HepG2 (cell line): ENCODE data around the gene PRR36. TPM values are rescaled to one million over a fixed set of nuclear protein-coding genes. Genes with fewer than 3 reads are reported as not detected.

Experiments
- ELF1 ChIP-seq: sonication (generic); formaldehyde crosslinking; IDR thresholded peaks from 2 replicates; pipeline ENCODE4 v1.4.0; 2020; ENCODE audit warnings: missing genetic modification reagents
- GATAD1 ChIP-seq: IDR thresholded peaks from 2 replicates; pipeline ENCODE4 v1.6.1; 2016; ENCODE audit warnings: missing genetic modification reagents, missing compliant biosample characterization
- GLI4 ChIP-seq: sonication (generic); formaldehyde crosslinking; IDR thresholded peaks from 2 replicates; pipeline ENCODE4 v1.5.1; 2020; ENCODE audit warnings: missing genetic modification reagents, mild to moderate bottlenecking, moderate library complexity, borderline replicate concordance
- HDAC2 ChIP-seq: sonication (generic); formaldehyde crosslinking; IDR thresholded peaks from 2 replicates; pipeline ENCODE4 v1.4.0; 2020; ENCODE audit warnings: missing genetic modification reagents
- HES4 ChIP-seq: sonication (generic); formaldehyde crosslinking; IDR thresholded peaks from 2 replicates; pipeline ENCODE4 v1.9.0; 2021; ENCODE audit warnings: mild to moderate bottlenecking, missing genetic modification reagents, borderline replicate concordance
- HNRNPLL ChIP-seq: fragments of 200-400 bp; formaldehyde crosslinking; IDR thresholded peaks from 2 replicates; pipeline ENCODE4 v1.6.1; 2017; ENCODE audit warnings: mild to moderate bottlenecking, low read depth, low read length; ENCODE audit not compliant: poor library complexity, severe bottlenecking
- IKZF1 ChIP-seq: fragments of 450-650 bp; IDR thresholded peaks from 2 replicates; pipeline ENCODE4 v1.7.1; 2016
- MED8 ChIP-seq: sonication (generic); formaldehyde crosslinking; IDR thresholded peaks from 2 replicates; pipeline ENCODE4 v1.8.1; 2023; ENCODE audit warnings: mild to moderate bottlenecking, missing genetic modification reagents; ENCODE audit not compliant: insufficient replicate concordance
- MXD1 ChIP-seq: sonication (generic); formaldehyde crosslinking; IDR thresholded peaks from 2 replicates; pipeline ENCODE4 v1.4.0; 2020; ENCODE audit warnings: mild to moderate bottlenecking, missing genetic modification reagents
- NFIB ChIP-seq: sonication (generic); formaldehyde crosslinking; IDR thresholded peaks from 2 replicates; pipeline ENCODE4 v1.9.0; 2021; ENCODE audit warnings: missing genetic modification reagents, mild to moderate bottlenecking, borderline replicate concordance
- SIN3B ChIP-seq: fragments of 150-350 bp; IDR thresholded peaks from 2 replicates; pipeline ENCODE4 v1.6.1; 2014; ENCODE audit warnings: low read length
- SP1 ChIP-seq, 2 experiments: fragments of 450-650 bp in 1 of 2; sonication (generic) in 1 of 2; formaldehyde crosslinking in 1 of 2; IDR thresholded peaks; 2 replicates each; pipeline versions ENCODE4 v1.4.0 to v1.6.1; 2016 to 2020; ENCODE audit warnings: missing genetic modification reagents in 1 of 2
- STAT5B ChIP-seq: sonication (generic); formaldehyde crosslinking; IDR thresholded peaks from 2 replicates; pipeline ENCODE4 v1.4.0; 2020; ENCODE audit warnings: missing genetic modification reagents
- TCF12 ChIP-seq, 2 experiments: fragments of 450-650 bp in 1 of 2; sonication (generic) in 1 of 2; formaldehyde crosslinking in 1 of 2; IDR thresholded peaks; 2 replicates each; pipeline versions ENCODE4 v1.6.1 to v1.8.0; 2017 to 2022; ENCODE audit warnings: antibody characterized with exemption in 1 of 2, mild to moderate bottlenecking in 1 of 2, missing genetic modification reagents in 1 of 2, moderate library complexity in 1 of 2
- TGIF2 ChIP-seq: IDR thresholded peaks from 2 replicates; pipeline ENCODE4 v1.6.1; 2016; ENCODE audit warnings: control low read depth, missing compliant biosample characterization
- ZBTB7A ChIP-seq: sonication (generic); formaldehyde crosslinking; IDR thresholded peaks from 2 replicates; pipeline ENCODE4 v1.8.0; 2022; ENCODE audit warnings: mild to moderate bottlenecking, missing genetic modification reagents
- ZNF282 ChIP-seq: fragments of 450-650 bp; IDR thresholded peaks from 2 replicates; pipeline ENCODE4 v1.6.1; 2018; ENCODE audit not compliant: partially characterized antibody
- ZNF772 ChIP-seq: sonication (generic); formaldehyde crosslinking; IDR thresholded peaks from 2 replicates; pipeline ENCODE4 v1.5.0; 2020; ENCODE audit warnings: mild to moderate bottlenecking, missing genetic modification reagents
- ZNF777 ChIP-seq: sonication (generic); formaldehyde crosslinking; IDR thresholded peaks from 2 replicates; pipeline ENCODE4 v1.4.0; 2020; ENCODE audit warnings: missing genetic modification reagents
- ZNF781 ChIP-seq: sonication (generic); formaldehyde crosslinking; IDR thresholded peaks from 2 replicates; pipeline ENCODE4 v1.5.1; 2020; ENCODE audit warnings: borderline replicate concordance, mild to moderate bottlenecking, missing genetic modification reagents; ENCODE audit errors: not compliant biosample characterization
- ZNF891 ChIP-seq: sonication (generic); formaldehyde crosslinking; IDR thresholded peaks from 2 replicates; pipeline ENCODE4 v1.5.0; 2020; ENCODE audit warnings: mild to moderate bottlenecking, missing genetic modification reagents
- ZSCAN29 ChIP-seq: sonication (generic); formaldehyde crosslinking; conservative IDR thresholded peaks from 2 replicates; pipeline ENCODE4 v1.4.0; 2020; ENCODE audit warnings: mild to moderate bottlenecking, missing genetic modification reagents
- ZSCAN9 ChIP-seq: IDR thresholded peaks from 2 replicates; pipeline ENCODE4 v1.6.1; 2016; ENCODE audit warnings: borderline replicate concordance
- polyA plus RNA-seq, 8 experiments: library from polyadenylated mRNA; depleted of rRNA in 3 of 8; stranded (reverse) in 7 of 8; unstranded in 1 of 8; fragments of >200 nt; fragmentation: Illumina TruSeq in 4 of 8; extraction: Trizol in 4 of 8; gene quantifications; 2 replicates each; pipeline versions ENCODE4 v1.2.1 to v1.2.3, GENCODE V29; 2011 to 2016; ENCODE audit warnings: low read depth in 4 of 8, missing spikeins in 1 of 8, mixed read lengths in 1 of 8; ENCODE audit not compliant: insufficient read depth in 1 of 8
- total RNA-seq, 5 experiments: library from RNA; depleted of rRNA; stranded (reverse); fragments of >200 nt; fragmentation: Illumina TruSeq; extraction: Trizol; gene quantifications; 2 replicates each; pipeline ENCODE4 v1.2.3, GENCODE V29; 2016; ENCODE audit warnings: low read depth in 1 of 5
- TF ChIP-seq, protein P1 (sequence below): sonication (generic); formaldehyde crosslinking; IDR thresholded peaks from 2 replicates; pipeline ENCODE4 v1.8.1; 2023; ENCODE audit warnings: missing genetic modification reagents, inconsistent platforms, borderline replicate concordance
- TF ChIP-seq, protein P2 (sequence below): sonication (generic); formaldehyde crosslinking; IDR thresholded peaks from 2 replicates; pipeline ENCODE4 v1.5.0; 2020; ENCODE audit warnings: mild to moderate bottlenecking, missing genetic modification reagents

Gene PRR36
- total and polyA plus RNA-seq, 2 of the 13 experiments (the other 11 are each of a cell fraction or from before 2014, with no cell fraction given): 0.07 to 0.17 TPM

GRCh38 chr19:7919610-7920518 lies 45.7 kb upstream of the PRR36 start, which contains the start of gene SNAPC2 (continued):
- TF ChIP-seq TGIF2 (CRISPR knock-in tag) (0 out of 2 replicates have a peak, but pooled peaks have one; percentile 31), HES4 (CRISPR knock-in tag) (peak; percentile 63), ZNF891 (CRISPR knock-in tag) (peak; percentile 74; the same call in 1 of the 2 replicates), ZSCAN9 (CRISPR knock-in tag) (no peak), GATAD1 (peak; percentile 89), ZNF282 (no peak), HNRNPLL (peak; percentile 66), MED8 (CRISPR knock-in tag) (no peak), SIN3B (no peak), SP1 (IDR thresholded peaks at IDR 0.05) (peak; percentile 85; the same call in 1 of the 2 replicates), SP1 (CRISPR knock-in tag; IDR thresholded peaks at IDR 0.05) (peak; percentile 98), IKZF1 (no peak), ZBTB7A (CRISPR knock-in tag) (peak; percentile 71; the same call in 1 of the 2 replicates), GLI4 (peak; percentile 38; the same call in 1 of the 2 replicates), STAT5B (CRISPR knock-in tag) (no peak), ZNF781 (peak; percentile 77), TCF12 (IDR thresholded peaks at IDR 0.05) (no peak), TCF12 (CRISPR knock-in tag; IDR thresholded peaks at IDR 0.05) (no peak), ZNF772 (CRISPR knock-in tag) (peak; percentile 87; the same call in 1 of the 2 replicates), MXD1 (CRISPR knock-in tag) (peak; percentile 69), NFIB (CRISPR knock-in tag) (no peak), ZSCAN29 (CRISPR knock-in tag) (0 out of 2 replicates have a peak, but pooled peaks have one; percentile 5), ELF1 (CRISPR knock-in tag) (peak; percentile 55; the same call in 1 of the 2 replicates), ZNF777 (CRISPR knock-in tag) (no peak), HDAC2 (CRISPR knock-in tag) (peak; percentile 48; the same call in 1 of the 2 replicates)
- TF ChIP-seq, protein P1, sequence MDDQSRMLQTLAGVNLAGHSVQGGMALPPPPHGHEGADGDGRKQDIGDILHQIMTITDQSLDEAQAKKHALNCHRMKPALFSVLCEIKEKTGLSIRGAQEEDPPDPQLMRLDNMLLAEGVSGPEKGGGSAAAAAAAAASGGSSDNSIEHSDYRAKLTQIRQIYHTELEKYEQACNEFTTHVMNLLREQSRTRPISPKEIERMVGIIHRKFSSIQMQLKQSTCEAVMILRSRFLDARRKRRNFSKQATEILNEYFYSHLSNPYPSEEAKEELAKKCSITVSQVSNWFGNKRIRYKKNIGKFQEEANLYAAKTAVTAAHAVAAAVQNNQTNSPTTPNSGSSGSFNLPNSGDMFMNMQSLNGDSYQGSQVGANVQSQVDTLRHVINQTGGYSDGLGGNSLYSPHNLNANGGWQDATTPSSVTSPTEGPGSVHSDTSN (CRISPR knock-in tag): no peak
- TF ChIP-seq, protein P2, sequence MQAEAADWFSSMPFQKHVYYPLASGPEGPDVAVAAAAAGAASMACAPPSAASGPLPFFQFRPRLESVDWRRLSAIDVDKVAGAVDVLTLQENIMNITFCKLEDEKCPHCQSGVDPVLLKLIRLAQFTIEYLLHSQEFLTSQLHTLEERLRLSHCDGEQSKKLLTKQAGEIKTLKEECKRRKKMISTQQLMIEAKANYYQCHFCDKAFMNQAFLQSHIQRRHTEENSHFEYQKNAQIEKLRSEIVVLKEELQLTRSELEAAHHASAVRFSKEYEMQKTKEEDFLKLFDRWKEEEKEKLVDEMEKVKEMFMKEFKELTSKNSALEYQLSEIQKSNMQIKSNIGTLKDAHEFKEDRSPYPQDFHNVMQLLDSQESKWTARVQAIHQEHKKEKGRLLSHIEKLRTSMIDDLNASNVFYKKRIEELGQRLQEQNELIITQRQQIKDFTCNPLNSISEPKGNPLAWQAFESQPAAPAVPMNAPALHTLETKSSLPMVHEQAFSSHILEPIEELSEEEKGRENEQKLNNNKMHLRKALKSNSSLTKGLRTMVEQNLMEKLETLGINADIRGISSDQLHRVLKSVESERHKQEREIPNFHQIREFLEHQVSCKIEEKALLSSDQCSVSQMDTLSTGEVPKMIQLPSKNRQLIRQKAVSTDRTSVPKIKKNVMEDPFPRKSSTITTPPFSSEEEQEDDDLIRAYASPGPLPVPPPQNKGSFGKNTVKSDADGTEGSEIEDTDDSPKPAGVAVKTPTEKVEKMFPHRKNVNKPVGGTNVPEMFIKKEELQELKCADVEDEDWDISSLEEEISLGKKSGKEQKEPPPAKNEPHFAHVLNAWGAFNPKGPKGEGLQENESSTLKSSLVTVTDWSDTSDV (CRISPR knock-in tag): no peak
